HG03571 (cell line): ENCODE measurements around the gene SPINK6.

Source experiments
- ATAC-seq: cut with Tn5 transposase; IDR thresholded peaks from one replicate; pipeline ENCODE4 v1.9.1; 2021; ENCODE audit not compliant: unreplicated experiment

Gene SPINK6

GRCh38 chr5:148221508-148221907 is 18.7 kb downstream of the SPINK6 start:
- ATAC-seq, result no peak

GRCh38 chr5:148224117-148224742 is 21.4 kb downstream of the SPINK6 start:
- no peak for ATAC-seq

GRCh38 chr5:148228392-148228984 is 25.6 kb downstream of the SPINK6 start:
- ATAC-seq, result no peak

GRCh38 chr5:148229840-148230239 is 27.0 kb downstream of the SPINK6 start:
- no peak for ATAC-seq

GRCh38 chr5:148230240-148230639 is 27.4 kb downstream of the SPINK6 start:
- no peak for ATAC-seq

GRCh38 chr5:148237785-148238417 is 35.1 kb downstream of the SPINK6 start:
- no peak for ATAC-seq

- ATAC-seq, result no peak
These were observed 35.6 kb downstream of the SPINK6 start, which contains the start of gene MARCOL for GRCh38 chr5:148238418-148238794. Gene MARCOL (plus strand): TSS chr5:148238525. CDS start chr5:148238598, 73 bp downstream.

GRCh38 chr5:148248894-148249293 is 46.1 kb downstream of the SPINK6 start:
- ATAC-seq, result no peak

GRCh38 chr5:148255456-148255855 is 52.6 kb downstream of the SPINK6 start:
- ATAC-seq, result no peak

- no peak for ATAC-seq
These were observed 56.4 kb downstream of the SPINK6 start for GRCh38 chr5:148259288-148259687.

GRCh38 chr5:148261221-148261620 is 58.4 kb downstream of the SPINK6 start:
- ATAC-seq, result no peak
